ENCODE data around the gene MYO15A.
"Not testable (repeated sequence)": the region's sequence is repeated elsewhere in the genome, so short reads cannot be mapped to it uniquely, and the experiment has no call there.

Gene MYO15A

GRCh38 chr17:18205861-18206260 lies 97.3 kb downstream of the MYO15A start:
- no peak for DNase-seq (ENCODE audit: low read depth)
- no peak overlapping the region for H3K4me3 ChIP-seq (ENCODE audit: low read depth, low read length)
- TF ChIP-seq, protein P1, sequence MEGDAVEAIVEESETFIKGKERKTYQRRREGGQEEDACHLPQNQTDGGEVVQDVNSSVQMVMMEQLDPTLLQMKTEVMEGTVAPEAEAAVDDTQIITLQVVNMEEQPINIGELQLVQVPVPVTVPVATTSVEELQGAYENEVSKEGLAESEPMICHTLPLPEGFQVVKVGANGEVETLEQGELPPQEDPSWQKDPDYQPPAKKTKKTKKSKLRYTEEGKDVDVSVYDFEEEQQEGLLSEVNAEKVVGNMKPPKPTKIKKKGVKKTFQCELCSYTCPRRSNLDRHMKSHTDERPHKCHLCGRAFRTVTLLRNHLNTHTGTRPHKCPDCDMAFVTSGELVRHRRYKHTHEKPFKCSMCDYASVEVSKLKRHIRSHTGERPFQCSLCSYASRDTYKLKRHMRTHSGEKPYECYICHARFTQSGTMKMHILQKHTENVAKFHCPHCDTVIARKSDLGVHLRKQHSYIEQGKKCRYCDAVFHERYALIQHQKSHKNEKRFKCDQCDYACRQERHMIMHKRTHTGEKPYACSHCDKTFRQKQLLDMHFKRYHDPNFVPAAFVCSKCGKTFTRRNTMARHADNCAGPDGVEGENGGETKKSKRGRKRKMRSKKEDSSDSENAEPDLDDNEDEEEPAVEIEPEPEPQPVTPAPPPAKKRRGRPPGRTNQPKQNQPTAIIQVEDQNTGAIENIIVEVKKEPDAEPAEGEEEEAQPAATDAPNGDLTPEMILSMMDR (IDR thresholded peaks at IDR 0.05; ENCODE audit: low read depth, low read length, missing control alignments): no peak

DNA sequence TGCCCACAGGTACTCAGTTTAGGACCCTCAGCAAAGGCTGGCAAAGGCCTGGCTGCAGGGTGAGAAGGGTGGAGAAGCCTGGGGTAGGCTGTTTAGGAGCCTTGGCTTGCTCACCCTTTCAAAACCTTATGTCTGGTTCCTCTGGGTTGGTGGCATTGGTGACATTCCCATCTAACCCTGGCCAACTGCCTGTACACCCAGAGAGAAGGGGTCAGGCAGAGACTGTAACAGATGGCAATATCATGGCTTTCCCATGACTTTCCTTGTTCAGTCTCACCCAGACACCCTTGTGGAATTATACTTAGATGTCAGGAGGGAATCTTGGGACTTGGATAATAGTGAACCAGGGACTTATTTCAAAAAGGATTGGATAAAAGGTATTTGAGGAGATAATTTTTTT lies 98.4 kb downstream of the MYO15A start:
- no peak for DNase-seq (ENCODE audit: low read depth)
- TF ChIP-seq, protein P1 (IDR thresholded peaks at IDR 0.05; ENCODE audit: low read depth, low read length, missing control alignments): no peak
- H3K4me3 ChIP-seq (ENCODE audit: low read depth, low read length): no peak overlapping the region

GRCh38 chr17:18208092-18208491 lies 99.5 kb downstream of the MYO15A start:
- no peak for DNase-seq (ENCODE audit: low read depth)
- TF ChIP-seq, protein P1 (IDR thresholded peaks at IDR 0.05; ENCODE audit: low read depth, low read length, missing control alignments): no peak
- no peak overlapping the region for H3K4me3 ChIP-seq (ENCODE audit: low read depth, low read length)

- DNase-seq (ENCODE audit: low read depth): no peak
- H3K4me3 ChIP-seq (ENCODE audit: low read depth, low read length): no peak overlapping the region
- TF ChIP-seq, protein P1 (IDR thresholded peaks at IDR 0.05; ENCODE audit: low read depth, low read length, missing control alignments): no peak
Measured at GRCh38 chr17:18213666-18214270, 105.2 kb downstream of the MYO15A start.

DNA sequence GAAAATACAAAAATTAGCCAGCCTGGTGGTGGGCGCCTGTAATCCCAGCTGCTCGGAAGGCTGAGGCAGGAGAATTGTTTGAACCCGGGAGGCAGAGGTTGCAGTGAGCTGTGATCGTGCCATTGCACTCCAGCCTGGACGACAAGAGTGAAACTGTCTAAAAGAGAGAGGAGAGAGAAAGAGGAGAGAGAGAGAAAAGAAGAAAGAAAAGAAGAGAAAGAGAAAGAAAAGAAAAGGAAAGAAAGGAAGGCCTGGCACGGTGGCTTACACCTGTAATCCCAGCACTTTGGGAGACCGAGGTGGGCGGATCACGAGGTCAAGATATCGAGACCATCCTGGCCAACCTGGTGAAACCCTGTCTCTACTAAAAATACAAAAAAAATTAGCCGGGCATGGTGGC lies 108.3 kb downstream of the MYO15A start:
- H3K4me3 ChIP-seq (ENCODE audit: low read depth, low read length); DNase-seq (ENCODE audit: low read depth): not testable (repeated sequence)

GRCh38 chr17:18217412-18218015 lies 109.0 kb downstream of the MYO15A start:
- peak; percentile 26 for DNase-seq (ENCODE audit: low read depth)
- H3K4me3 ChIP-seq (ENCODE audit: low read depth, low read length): no peak overlapping the region
- TF ChIP-seq, protein P1 (IDR thresholded peaks at IDR 0.05; ENCODE audit: low read depth, low read length, missing control alignments): peak; percentile 99

DNA sequence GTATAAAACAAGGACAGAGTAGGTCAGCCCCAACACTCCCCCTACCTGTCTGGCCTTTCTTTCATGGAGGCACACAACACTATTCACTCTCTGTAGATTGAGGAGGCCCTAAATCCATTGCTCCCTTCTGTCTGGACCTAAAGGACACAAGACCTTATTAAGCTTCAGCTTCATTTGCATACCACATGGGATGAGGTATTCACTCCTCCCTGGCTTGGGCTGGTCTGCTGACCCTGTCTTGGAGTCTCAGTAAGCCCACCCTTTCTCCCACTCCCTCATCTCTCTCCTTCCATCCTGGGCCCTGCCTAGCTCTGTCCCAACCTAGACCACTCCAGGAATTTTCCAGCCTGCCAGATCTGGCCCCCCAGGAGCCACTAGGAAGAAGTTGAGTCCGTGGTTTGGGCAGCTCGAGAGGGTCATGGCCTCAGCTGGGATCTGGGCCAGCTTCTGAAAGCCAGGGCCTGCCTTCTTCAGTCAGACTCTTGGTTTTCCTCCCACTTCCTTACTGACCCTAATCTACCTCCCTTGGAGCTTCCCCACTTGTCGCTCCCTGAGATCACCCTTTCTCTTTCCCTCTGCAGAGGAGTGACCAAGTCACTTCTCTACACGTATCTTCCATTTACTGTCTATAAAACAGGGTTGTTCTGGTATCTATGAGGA lies 110.3 kb downstream of the MYO15A start:
- no peak overlapping the region for H3K4me3 ChIP-seq (ENCODE audit: low read depth, low read length)
- TF ChIP-seq, protein P1 (IDR thresholded peaks at IDR 0.05; ENCODE audit: low read depth, low read length, missing control alignments): no peak
- no peak for DNase-seq (ENCODE audit: low read depth)
